ENCODE measurements around the gene HEPH. TPM values are rescaled to one million over a fixed set of nuclear protein-coding genes. Genes with fewer than 3 reads are reported as not detected.
A peak's percentile ranks its signal among the peaks of the same experiment; 100 is the strongest.

The HEPH gene
- polyA plus RNA-seq, 2 of the 4 experiments (the other 2 are of a cell fraction) = not detected

DNA sequence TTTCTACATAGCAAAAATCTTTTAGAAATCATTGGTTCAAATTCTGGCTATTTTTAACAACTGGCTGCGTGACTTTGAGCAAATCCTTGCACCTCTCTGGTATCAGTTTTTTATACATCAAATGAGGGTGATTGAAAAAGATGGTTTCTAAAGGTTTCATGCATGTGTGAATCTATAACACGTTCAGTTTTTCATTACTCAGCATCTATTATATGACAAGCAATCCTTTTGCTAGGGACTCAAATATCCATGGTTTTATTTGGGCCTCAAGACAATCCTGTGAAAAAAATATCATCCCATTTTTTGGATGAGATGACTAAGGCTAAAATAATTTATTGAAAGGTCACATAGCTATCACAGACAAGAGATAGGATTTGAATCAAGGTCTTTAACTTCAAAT lies 884 bp downstream of the HEPH start:
- Histone ChIP-seq H3K9me3 (no peaks in the 10 kb centered on the region), H3K27ac (no peak overlapping the region), H3K4me3 (no peak overlapping the region), H3K4me1 (no peaks in the 10 kb centered on the region), H3K4me2 (no peak overlapping the region)
- POLR2A ChIA-PET = no interaction called here
- whole genome bisulfite sequencing (ENCODE audit: missing lambda C conversion rate) = 4% methylated on average over 2 of the region's 2 CpGs
- DNase-seq (ENCODE audit: low read depth in 1 of 2, low spot score in 1 of 2) = no peak
- CTCF ChIA-PET = no interaction called here
- TF ChIP-seq MAFK (IDR thresholded peaks at IDR 0.05; ENCODE audit: partially characterized antibody) (peak; percentile 8), ZFP36 (IDR thresholded peaks at IDR 0.05; ENCODE audit: borderline replicate concordance, partially characterized antibody) (no peak)
- no peak for FAIRE-seq
- ATAC-seq = no peak

DNA sequence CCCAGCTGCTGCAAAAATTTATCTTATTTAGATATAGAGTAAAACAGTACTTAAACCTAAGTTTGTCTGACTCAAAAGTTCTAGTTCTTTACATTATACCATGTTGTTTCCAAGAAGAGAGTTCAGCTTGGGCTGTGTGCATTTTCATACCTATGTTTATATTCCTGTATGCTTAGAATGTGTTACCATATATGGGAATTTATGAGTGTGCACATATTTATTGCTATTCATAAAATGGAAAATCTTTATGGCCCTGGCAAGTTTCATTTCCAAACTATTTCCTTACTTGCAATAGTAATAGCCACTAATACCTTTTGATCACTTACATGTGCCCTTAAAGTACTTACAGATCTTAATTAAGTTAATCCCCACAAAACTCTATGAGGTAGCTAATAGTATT lies 2.6 kb downstream of the HEPH start:
- H3K4me1 ChIP-seq = no peaks in the 10 kb centered on the region
- no peak overlapping the region for H3K4me3 ChIP-seq
- ChIA-PET CTCF (no interaction called here), POLR2A (no interaction called here)
- DNase-seq (ENCODE audit: low read depth in 1 of 2, low spot score in 1 of 2) (no peak), ATAC-seq (no peak), FAIRE-seq (no peak)
- H3K9me3 ChIP-seq = no peaks in the 10 kb centered on the region
- TF ChIP-seq, protein P1, sequence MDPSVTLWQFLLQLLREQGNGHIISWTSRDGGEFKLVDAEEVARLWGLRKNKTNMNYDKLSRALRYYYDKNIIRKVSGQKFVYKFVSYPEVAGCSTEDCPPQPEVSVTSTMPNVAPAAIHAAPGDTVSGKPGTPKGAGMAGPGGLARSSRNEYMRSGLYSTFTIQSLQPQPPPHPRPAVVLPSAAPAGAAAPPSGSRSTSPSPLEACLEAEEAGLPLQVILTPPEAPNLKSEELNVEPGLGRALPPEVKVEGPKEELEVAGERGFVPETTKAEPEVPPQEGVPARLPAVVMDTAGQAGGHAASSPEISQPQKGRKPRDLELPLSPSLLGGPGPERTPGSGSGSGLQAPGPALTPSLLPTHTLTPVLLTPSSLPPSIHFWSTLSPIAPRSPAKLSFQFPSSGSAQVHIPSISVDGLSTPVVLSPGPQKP (IDR thresholded peaks at IDR 0.05; ENCODE audit: low read depth, low read length) = no peak
- TF ChIP-seq SREBF2 (IDR thresholded peaks at IDR 0.05) = no peak
- TF ChIP-seq, protein P2, sequence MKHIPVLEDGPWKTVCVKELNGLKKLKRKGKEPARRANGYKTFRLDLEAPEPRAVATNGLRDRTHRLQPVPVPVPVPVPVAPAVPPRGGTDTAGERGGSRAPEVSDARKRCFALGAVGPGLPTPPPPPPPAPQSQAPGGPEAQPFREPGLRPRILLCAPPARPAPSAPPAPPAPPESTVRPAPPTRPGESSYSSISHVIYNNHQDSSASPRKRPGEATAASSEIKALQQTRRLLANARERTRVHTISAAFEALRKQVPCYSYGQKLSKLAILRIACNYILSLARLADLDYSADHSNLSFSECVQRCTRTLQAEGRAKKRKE (CRISPR knock-in tag; IDR thresholded peaks at IDR 0.05; ENCODE audit: low read depth) = no peak
- TF ChIP-seq RAD21 (conservative IDR thresholded peaks at IDR 0.05 in 1 of 2, IDR thresholded peaks at IDR 0.05 in 1 of 2) = no peak
- no peak for TF ChIP-seq POLR2A (IDR thresholded peaks at IDR 0.05; ENCODE audit: low read length)
- no peak for TF ChIP-seq KDM1A (IDR thresholded peaks at IDR 0.05; ENCODE audit: low read depth)
- no peak for TF ChIP-seq ESRRA (IDR thresholded peaks at IDR 0.05; ENCODE audit: borderline replicate concordance, low read length)
- no peak for TF ChIP-seq MYC (IDR thresholded peaks at IDR 0.05; ENCODE audit: borderline replicate concordance, low read length)
- no peak for TF ChIP-seq NPAS2 (CRISPR knock-in tag; IDR thresholded peaks at IDR 0.05; ENCODE audit: borderline replicate concordance)
- no peak overlapping the region for H3K27ac ChIP-seq
- H3K4me2 ChIP-seq = no peak overlapping the region

DNA sequence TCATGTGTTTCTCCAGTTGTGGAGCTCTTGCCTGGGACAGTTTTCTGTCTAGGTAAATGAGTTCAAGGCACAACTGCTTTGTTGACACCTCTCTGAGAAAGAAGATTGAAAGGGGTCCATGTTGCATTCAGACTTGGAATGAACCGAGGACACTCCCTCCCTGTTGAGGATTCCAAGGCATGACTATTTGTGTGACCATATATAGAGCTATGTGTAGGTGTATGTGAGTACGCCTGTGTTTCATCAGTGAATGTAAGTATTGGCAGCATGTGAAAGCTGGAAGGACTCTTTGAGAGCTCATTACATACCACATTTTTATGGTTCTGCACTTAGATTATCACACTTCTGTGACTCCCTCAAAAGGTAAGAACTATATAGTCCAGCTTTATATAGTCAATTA lies 3.4 kb downstream of the HEPH start:
- no peak for ATAC-seq

DNA sequence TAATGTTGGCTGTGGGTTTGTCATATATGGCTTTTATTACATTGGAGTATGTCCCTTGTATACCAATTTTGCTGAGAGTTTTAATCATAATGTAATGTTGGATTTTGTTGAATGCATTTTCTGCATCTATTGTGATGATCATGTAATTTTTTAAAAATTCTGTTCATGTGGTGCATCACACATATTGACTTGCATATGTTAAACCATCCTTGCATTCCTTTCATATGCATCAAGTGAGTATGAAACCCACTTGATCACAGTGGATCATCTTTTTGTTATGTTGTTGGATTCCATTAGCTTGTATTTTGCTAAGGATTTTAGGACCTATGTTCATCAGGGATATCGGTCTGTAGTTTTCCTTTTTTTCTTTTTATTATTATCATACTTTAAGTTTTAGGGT lies 12.1 kb downstream of the HEPH start:
- Histone ChIP-seq H3K4me2 (no peak overlapping the region), H3K4me1 (no peaks in the 10 kb centered on the region), H3K27ac (no peak overlapping the region), H3K9me3 (no peaks in the 10 kb centered on the region), H3K4me3 (no peak overlapping the region)
- POLR2A ChIA-PET = no interaction called here
- 10% methylated on average over 1 of the region's 1 CpG for WGBS (ENCODE audit: missing lambda C conversion rate)
- TF ChIP-seq HEYL (CRISPR knock-in tag; IDR thresholded peaks at IDR 0.05) = no peak
- TF ChIP-seq JUNB (IDR thresholded peaks at IDR 0.05) = no peak
- TF ChIP-seq, protein P3, sequence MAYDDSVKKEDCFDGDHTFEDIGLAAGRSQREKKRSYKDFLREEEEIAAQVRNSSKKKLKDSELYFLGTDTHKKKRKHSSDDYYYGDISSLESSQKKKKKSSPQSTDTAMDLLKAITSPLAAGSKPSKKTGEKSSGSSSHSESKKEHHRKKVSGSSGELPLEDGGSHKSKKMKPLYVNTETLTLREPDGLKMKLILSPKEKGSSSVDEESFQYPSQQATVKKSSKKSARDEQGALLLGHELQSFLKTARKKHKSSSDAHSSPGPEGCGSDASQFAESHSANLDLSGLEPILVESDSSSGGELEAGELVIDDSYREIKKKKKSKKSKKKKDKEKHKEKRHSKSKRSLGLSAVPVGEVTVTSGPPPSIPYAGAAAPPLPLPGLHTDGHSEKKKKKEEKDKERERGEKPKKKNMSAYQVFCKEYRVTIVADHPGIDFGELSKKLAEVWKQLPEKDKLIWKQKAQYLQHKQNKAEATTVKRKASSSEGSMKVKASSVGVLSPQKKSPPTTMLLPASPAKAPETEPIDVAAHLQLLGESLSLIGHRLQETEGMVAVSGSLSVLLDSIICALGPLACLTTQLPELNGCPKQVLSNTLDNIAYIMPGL (CRISPR knock-in tag; IDR thresholded peaks at IDR 0.05; ENCODE audit: borderline replicate concordance) = no peak
- TF ChIP-seq MAFK (IDR thresholded peaks at IDR 0.05; ENCODE audit: partially characterized antibody) = no peak
- no peak for TF ChIP-seq NR3C1 (IDR thresholded peaks at IDR 0.05)
- TF ChIP-seq, protein P4, sequence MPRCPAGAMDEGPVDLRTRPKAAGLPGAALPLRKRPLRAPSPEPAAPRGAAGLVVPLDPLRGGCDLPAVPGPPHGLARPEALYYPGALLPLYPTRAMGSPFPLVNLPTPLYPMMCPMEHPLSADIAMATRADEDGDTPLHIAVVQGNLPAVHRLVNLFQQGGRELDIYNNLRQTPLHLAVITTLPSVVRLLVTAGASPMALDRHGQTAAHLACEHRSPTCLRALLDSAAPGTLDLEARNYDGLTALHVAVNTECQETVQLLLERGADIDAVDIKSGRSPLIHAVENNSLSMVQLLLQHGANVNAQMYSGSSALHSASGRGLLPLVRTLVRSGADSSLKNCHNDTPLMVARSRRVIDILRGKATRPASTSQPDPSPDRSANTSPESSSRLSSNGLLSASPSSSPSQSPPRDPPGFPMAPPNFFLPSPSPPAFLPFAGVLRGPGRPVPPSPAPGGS (IDR thresholded peaks at IDR 0.05) = no peak
- TF ChIP-seq RNF2 (IDR thresholded peaks at IDR 0.05; ENCODE audit: borderline replicate concordance, low read depth) = no peak
- no peak for TF ChIP-seq CHD4 (IDR thresholded peaks at IDR 0.05; ENCODE audit: borderline replicate concordance)
- ATAC-seq (no peak), FAIRE-seq (no peak), DNase-seq (ENCODE audit: low read depth in 1 of 2, low spot score in 1 of 2) (no peak)
- CTCF ChIA-PET = interaction anchor here (1.2 kb wide), 1 partner anchor 553 kb away, joined by 3 read pairs; no protein-coding TSS in a partner anchor

More for the DNA sequence above, 3.4 kb downstream of the HEPH start:
- ChIA-PET POLR2A (no interaction called here), CTCF (no interaction called here)
- 6% methylated on average over 2 of the region's 2 CpGs for WGBS (ENCODE audit: missing lambda C conversion rate)
- TF ChIP-seq HDAC2 (IDR thresholded peaks at IDR 0.05) (no peak), MAZ (IDR thresholded peaks at IDR 0.05; ENCODE audit: borderline replicate concordance, low read depth, low read length) (no peak), CBX2 (IDR thresholded peaks at IDR 0.05; ENCODE audit: borderline replicate concordance, low read depth) (no peak), ESRRA (IDR thresholded peaks at IDR 0.05; ENCODE audit: borderline replicate concordance, low read length) (no peak), CHD4 (IDR thresholded peaks at IDR 0.05; ENCODE audit: borderline replicate concordance) (no peak), KDM5A (IDR thresholded peaks at IDR 0.05) (no peak), EP300 (IDR thresholded peaks at IDR 0.05) (no peak), POLR2A (IDR thresholded peaks at IDR 0.05; ENCODE audit: low read length) (no peak), ZSCAN20 (CRISPR knock-in tag; IDR thresholded peaks at IDR 0.05) (no peak), ZC3H11A (IDR thresholded peaks at IDR 0.05) (no peak), NPAS2 (CRISPR knock-in tag; IDR thresholded peaks at IDR 0.05; ENCODE audit: borderline replicate concordance) (no peak), HOXA7 (CRISPR knock-in tag; IDR thresholded peaks at IDR 0.05) (no peak)
- no peak overlapping the region for H3K27ac ChIP-seq
- H3K4me2 ChIP-seq = no peak overlapping the region
- H3K9me3 ChIP-seq = no peaks in the 10 kb centered on the region
- H3K4me3 ChIP-seq = no peak overlapping the region
- DNase-seq (ENCODE audit: low read depth in 1 of 2, low spot score in 1 of 2) = no peak
- no peak for FAIRE-seq
- no peaks in the 10 kb centered on the region for H3K4me1 ChIP-seq

Data from A549 (cell line).